HG03108 (cell line): ENCODE results near the gene NUBP1.
A peak's percentile ranks its signal among the peaks of the same experiment; 100 is the strongest.
"Not testable (repeated sequence)": the region's sequence is repeated elsewhere in the genome, so short reads cannot be mapped to it uniquely, and the experiment has no call there.

Experiments used
- ATAC-seq: cut with Tn5 transposase; IDR thresholded peaks from one replicate; pipeline ENCODE4 v1.9.1; 2021; ENCODE audit warnings: moderate library complexity; ENCODE audit not compliant: unreplicated experiment

The NUBP1 gene

DNA sequence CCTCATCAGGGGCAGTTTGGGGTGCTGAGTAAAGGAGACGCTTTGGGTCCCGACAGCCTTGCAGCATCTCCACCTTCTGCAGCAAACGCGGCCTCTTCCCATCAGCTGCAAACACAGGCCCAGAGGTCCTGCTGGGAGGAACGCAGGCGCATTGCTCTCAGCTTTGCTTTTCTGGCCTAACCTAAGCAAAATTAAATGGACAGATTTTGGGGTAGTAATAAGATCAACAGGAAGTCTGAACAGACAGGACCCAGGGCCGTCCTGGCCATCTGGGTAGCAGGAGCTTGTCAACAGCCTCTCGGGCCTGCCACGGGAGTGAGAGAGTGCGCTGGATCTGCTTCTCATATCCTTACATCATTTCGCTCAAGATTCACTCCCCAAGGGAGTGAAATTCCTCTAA, 7.2 kb downstream of the NUBP1 start:
- ATAC-seq: no peak

DNA sequence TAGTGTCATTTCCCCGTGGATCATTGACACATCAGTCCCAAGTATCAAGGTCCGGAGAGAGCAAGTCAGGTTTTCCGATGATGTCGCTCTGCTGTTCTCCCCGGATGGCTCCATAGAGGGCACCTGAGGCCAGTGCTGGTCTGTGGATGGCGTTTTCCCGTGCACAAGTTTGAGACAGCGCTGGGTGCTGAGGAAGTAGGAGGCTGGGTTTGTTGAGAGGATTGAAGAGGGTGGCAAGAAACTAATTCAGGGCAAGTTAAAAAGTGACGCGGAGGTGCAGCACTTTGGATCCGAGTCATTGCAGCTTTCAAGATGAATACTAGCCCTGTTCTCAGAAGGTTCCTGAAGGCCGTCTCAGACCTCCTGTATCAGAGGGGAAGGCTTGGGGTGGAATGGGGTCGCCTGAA, 7.7 kb downstream of the NUBP1 start:
- no peak for ATAC-seq

DNA sequence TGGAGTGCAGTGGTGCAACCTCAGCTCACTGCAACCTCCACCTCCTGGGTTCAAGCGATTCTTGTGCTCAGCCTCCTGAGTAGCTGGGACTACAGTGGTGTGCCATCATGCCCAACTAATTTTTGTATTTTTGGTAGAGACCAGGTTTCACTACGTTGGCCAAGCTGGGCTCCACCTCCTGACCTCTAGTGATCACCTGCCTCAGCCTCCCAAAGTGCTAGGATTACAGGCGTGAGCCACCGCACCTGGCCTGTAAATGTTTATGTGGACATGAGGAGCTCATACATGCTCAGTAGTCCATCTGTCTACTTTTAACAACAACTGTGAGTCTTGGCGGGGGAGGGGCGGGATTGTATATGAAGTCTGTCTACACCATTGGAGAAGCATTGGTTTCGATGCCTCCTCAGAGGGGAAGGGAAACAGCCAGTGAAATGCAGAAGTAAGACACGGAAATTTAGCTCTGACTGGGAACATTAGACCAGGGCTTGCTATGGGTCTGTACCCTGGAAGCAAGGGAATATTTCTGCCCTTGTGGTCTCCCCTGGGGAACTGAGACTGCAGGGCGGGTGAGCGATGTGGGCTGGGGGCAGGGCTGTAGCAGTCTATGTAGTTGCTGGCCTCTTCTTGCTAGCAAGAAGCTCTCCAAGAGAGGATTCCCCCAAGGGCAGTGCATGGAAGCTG, 9.3 kb downstream of the NUBP1 start:
- no peak for ATAC-seq

DNA sequence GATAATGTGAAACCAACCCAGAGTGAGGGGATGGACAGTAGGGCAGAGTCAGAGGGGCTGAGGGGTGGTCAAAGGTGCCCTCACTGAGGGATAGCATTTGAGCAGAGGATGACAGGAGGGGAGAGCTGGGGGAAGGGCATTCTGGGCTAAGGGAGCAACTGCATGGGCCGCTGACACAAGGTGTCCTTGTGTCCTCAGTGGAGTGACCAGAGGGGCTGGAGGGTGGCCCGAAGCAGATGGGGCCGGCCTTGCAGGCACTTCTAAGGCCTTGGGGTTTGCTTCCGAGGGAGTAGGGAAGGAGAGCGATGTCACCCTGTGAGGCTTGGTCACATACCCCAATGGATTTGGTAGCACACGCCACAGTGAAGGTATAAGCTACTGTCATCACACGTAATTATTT, 10.0 kb downstream of the NUBP1 start:
- ATAC-seq: no peak

DNA sequence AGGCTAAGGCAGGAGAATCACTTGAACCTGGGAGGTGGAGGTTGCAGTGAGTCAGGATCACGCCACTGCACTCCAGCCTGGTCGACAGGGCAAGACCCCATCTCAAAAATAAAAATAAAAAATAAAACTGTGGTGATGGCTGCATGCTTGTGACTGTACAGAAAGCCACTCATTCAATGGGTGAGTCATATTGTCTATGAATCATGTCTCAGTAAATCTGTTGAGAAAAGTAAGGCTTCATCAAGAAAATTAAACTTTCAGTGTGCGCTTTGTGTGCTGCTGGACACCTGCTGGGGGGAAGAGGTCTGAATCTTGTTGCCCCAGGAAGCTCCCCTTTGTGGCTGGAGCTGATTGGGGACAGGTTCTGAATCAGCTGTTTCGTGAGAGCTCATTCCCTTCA, 11.3 kb downstream of the NUBP1 start:
- ATAC-seq: no peak

DNA sequence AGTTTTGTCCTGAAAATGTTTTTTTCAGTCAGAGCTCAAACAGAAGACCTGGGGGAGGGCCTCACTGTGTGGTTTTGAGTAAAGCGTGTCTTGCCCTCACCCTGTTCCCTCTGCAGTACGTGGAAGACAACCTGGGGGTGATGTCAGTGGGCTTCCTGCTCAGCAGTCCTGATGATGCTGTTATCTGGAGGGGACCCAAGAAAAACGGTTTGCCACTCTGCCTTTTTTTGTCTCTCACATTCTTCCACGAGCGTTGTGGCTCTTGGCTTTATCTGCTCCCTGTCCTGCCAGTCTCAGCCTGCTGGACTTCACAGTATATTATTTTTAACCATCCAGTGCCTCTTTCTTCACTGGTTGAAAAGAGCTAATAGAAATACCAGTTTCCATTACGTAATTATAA, 12.9 kb downstream of the NUBP1 start:
- ATAC-seq: no peak

DNA sequence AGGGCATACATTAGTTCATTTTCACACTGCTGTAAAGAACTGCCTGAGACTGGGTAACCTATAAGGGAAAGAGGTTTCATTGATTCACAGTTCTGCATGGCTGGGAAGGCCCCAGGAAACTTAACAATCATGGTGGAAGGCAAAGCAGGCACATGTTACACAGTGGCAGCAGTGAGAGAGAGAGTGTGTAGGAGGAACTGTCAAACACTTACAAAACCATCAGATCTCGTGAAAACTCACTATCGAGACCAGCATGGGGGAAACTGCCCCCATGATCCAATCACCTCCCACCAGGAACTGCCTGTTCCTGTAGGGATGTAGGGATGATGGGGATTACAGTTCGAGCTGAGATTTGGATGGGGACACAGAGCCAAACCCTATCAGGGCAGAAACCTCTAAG, 17.2 kb downstream of the NUBP1 start:
- no peak for ATAC-seq

DNA sequence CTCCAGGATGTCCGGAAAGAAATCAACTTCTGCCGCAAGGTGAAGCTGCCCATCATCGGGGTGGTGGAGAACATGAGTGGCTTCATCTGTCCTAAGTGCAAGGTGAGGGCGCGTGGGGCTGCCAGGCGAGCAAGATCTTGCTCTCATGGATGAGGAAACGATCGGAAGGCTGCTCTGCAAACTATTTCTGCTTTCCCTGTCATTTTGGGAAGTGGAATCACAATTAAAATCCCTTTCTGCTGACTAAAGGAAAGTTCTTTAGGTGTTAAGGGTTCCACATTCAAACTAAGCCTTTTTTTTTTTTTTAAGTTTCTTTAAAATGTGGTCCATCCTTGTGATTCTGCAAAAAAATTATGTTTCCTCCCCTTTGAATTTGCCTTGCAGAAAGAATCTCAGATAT, 17.7 kb downstream of the NUBP1 start:
- no peak for ATAC-seq

DNA sequence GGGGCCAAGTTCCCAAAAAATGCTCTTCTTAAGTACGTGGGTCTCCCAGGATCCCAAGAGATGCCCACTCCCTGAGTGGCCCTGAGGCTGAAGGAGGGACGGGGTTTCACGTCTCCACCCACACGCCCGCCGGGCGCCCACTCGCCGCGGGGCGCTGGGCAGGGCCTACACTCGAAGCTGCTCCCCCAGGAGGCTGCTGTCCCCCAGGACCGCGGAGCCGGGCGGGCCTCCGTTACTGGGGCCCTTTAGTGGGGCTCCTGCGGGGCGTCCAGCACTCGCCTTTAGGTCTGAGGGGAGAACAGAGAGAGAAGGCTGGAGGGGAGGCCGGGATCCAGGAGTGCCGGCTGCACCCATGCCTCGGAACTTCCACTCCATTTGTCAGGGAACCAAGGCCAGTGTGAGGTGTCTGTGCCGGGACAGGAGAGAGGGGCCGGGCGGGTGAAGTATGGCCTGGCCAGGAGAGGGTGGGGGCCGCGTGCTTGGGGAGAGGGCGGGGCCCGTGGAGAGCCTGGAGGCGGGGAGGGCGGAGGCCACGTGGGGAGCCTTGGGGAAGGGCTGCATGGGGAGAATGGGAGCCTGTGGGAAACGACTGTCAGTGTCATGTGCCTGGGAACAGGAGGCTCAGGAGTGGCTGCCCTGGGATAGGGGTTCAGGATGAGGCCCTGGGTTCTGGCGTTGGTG, 18.8 kb downstream of the NUBP1 start:
- ATAC-seq: no peak

DNA sequence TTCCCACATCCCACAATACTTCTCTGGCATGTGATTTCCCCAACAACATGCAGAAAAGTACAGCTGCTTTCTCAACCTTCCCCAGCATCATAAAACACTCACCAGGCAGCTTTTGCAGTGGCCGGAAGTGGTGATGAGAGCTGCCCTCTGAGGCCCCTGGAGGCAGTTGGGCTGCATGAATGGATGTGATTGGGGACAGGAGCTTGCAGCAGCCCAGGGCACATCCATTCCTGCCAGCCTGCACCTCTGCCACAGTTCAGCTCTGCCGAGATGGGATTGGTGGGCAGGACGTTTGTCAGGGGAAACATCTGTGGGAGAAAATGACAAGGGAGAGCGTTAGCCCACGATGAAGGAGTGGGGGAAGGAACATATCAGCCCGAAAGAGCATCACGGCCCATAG, 19.8 kb downstream of the NUBP1 start:
- no peak for ATAC-seq

DNA sequence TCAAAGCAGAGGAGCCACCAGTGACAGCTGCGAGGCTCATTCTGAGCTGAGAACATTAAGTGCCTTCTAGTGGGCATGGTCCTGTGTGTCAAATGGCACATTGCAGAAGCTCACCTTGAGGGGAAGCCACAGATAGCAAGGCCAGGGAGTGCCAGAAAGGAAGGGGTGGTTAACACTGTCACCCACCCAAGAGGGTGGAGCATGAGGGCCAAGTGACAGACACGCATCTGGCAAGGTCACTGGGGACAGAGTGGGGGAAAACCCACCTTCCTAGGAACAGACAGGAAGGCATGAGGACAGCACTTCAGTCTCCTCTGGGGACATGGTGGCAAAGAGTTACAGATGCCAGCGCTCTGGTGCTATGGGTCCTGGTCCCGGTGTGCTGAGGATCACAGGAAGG, 22.1 kb downstream of the NUBP1 start:
- ATAC-seq: no peak

DNA sequence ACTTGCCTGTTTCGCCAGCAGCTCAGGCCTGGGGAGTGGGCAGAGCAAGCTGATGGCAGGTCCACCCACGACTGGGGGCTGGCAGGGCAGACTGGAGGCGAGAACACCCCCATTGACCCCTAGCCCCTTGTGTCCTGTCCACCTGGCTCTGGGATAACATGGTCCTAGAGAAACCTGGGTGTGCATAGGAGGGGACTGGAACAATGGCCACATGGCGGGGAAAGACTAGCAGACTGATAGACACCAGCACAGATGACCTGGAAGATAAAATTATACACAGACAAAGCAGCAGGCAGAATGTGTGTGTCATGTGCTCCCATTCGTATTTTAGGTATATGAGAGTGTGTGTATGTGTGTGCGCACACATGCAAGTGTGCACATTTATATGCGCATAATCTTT, 23.5 kb downstream of the NUBP1 start:
- no peak for ATAC-seq

DNA sequence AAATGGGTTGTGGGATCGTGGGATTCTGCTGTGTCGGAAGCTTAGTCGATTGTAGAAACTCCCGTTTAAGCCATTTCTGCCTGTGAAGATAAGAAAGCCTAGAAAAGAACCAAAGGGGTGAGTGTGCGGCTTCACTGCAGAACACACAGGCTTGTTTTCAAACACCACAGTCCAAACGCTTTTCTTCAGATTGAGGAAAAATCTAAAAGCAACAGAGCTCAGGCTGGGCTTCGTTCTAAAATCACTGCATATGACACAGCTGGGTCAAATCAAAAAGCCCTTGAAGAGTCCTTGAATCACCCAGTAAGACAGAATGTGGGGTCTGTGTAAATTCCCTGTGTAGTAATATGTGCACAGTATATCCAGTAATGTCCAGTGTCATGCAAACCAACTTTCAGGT, 25.7 kb downstream of the NUBP1 start:
- ATAC-seq: no peak

DNA sequence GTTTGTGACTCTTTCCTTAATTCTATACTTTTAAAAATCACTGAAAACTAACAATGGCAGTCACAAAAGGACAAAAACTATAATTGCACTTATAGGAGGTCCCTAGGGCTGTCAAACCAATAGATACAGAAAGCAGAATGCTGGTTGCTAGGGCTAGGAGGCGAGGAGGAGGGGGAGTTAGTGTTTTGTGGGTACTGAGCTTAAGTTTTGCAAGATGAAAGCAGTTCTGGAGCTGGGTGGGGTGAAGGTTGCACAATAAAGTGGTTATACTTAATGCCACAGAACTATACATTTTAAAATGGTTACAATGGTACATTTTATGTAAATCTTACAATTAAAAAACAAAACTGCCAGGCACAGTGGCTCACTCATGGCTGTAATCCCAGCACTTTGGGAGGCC, 27.3 kb downstream of the NUBP1 start:
- no peak for ATAC-seq

DNA sequence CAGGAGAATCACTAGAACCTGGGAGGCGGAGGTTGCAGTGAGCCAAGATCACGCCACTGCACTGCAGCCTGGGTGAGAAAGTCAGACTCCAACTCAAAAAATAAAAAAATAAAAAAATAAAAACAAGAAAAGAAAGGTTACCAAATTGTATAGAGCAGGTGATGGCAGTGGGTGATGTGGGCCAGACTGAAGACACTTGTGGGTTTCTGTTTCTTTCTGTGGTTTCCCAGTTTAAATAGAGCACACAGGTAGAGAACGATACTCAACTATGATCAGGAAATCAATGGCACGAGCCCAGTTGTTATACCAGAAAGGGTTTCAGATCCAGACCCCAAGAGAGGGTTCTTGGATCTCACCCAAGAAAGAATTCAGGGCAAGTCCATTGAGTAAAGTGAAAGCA, 32.6 kb downstream of the NUBP1 start:
- ATAC-seq: peak; percentile 85

DNA sequence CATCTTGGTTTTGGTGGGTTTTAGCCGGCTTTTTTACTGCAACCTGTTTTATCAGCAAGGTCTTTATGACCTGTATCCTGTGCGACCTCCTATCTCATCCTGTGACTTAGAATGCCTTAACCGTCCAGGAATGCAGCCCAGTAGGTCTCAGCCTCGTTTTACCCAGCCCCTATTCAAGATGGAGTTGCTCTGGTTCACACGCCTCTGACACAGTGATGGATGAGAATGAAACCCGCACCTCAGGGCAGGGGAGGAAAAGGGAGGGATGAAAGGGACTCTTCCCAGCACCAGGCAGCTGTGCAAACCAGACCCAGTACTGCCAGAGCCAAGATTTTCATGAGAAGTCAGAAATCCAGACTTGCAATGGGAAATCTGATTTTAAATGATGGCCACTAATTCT, 33.3 kb downstream of the NUBP1 start:
- ATAC-seq: not testable (repeated sequence)

DNA sequence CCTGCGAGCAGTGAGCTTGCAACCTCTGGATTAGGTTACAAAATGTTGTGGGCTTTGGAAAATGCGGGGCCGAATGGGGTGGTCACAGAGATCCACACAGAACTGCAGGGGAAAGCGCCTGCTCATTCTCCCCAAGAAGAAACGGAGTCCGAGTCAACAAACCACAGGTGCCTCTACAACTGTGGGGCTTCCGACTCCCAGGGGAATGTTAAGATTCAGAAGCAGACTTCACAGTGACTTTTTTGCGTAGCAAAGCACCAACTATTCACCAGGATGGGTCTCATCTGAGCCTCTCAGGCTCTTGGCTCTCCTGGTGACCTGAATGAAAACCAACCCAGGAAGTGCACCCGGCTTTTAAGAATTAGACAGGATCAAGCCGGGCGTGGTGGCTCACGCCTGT, 33.7 kb downstream of the NUBP1 start:
- ATAC-seq: no peak

DNA sequence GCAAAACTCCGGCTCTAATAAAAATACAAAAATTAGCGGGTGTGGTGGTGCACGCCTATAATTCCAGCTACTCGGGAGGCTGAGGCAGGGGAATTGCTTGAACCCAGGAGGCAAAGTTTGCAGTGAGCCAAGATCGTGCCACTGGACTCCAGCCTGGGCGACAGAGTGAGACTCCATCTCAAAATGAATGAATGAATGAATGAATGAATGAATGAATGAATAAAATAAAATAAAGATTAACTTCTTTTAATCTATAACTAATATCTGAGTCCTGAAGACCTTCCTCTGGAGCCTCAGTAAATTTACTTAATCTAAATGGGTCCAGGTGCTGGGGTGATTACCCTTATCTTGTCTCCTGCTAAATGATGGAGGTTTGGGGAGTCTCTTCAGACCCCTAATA, 36.3 kb downstream of the NUBP1 start:
- not testable (repeated sequence) for ATAC-seq

DNA sequence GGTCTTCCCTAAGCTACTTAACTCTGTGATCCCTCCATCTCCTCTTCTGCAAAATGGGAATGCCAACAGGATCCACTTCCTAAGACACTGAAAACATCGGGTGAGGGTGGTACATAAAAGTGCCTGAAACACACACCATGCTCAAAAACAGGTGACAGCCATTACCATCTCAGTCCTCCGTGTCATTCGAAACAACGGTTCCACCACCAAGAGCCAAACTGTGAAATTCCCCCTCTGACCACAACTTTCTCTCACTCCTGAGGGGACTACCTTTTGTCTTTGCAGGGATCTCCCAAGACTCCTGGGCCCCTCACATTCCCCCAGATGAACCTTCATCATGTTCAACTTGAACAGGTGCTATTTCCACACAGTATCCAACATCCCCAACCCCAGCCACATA, 37.0 kb downstream of the NUBP1 start:
- ATAC-seq: no peak

DNA sequence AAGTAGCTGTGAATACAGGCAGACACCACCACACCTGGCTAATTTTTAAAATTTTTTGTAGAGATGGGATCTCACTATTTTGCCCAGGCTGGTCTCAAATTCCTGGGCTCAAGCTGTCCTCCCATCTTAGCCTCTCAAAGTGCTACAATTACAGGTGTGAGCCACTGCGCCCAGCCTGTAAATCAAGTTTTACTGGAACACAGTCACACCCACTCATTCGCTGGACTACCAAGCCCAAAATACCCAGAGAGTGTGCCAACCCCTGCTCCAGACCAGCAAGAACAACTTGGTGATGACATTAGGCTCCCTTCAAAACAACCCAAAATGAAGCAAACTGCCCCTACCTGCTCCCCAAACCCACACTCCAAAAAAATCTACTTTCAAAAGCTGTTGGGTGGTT, 39.0 kb downstream of the NUBP1 start:
- ATAC-seq: no peak

DNA sequence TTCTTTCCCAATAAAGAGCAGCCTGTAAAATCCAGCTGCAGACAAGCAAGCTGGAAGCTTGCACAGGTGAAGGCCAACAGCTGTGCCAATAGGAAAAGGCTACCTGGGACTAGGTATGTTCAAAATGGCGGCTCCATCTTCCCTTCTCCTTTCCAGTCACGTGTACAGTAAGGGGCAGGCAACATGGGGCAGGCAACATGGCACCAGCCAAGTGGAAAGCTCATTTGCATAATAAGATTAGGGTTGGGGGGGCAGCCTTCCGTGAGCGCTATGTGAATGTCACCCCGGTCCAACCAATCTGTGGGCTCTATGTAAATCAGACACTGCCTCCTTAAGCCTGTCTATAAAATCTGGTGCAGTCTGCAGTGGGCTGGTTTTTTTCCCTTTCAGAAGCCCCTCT, 43.7 kb downstream of the NUBP1 start:
- ATAC-seq: no peak

DNA sequence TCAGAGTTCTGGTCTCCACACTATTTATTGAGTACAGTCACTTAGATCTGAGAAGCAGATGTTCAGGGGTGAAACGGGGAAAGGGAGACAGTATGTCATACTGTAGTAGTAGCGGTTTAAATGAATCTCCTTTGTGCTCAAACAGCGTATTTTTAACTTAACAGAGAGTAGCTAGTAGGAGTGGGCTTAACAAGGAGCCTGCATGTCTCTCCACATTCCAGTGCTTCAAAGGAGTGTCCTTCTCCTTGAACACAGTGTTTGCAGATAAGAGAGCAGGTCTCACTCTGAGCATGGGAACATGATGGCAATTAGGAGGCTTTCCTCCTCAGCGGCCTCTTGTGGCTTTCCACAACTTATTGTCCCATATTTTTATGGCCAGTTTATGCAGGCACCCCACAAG, 45.0 kb downstream of the NUBP1 start:
- not testable (repeated sequence) for ATAC-seq

DNA sequence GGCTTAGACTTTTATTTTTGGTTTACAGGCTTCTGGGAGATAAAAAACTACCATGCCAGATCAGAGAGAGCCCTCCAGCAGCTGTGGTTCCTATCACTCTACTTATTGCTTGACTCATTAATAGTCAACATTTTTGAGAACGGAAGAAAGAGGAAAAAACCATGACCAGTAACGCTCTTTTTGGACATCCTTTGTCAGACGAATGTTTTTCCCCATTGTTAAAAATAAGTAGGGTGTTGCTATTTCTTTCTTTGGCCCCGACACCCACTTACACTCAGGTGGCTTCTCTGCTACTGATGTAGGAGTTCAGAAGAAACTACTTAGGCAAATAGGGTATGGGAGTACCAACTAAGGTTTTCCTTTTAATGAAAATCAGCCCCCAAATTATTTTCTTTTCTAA, 47.4 kb downstream of the NUBP1 start:
- ATAC-seq: no peak
